ENCODE results near the gene SPAG17. TPM values are rescaled to one million over a fixed set of nuclear protein-coding genes. Genes with fewer than 3 reads are reported as not detected.

The SPAG17 gene
- total RNA-seq, 1 donor from 2014 or later: 0.30 TPM

DNA sequence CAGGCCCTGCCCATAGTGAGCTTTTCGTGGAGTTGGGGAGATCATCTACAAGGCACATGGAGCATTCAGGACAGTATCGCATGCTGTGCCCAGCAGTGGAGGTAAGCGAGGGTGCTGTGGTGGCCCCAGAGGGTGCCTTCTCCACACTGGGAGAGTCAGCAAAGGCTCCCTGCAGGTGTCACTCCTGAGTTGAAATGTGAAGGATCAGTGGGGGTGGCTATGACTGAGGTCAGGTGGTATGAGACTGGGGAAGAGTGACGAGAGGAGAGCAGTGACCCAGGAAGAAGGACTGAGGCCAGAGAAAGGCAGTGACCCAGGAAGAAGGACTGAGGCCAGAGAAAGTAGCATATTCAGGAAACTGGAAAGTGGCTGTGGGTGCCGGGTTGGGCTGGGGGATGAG, 53.0 kb downstream of the SPAG17 start:
- H3K9me3 Mint-ChIP-seq (ENCODE audit: low read depth): no peaks in the 10 kb centered on the region
- H3K36me3 Mint-ChIP-seq (ENCODE audit: low read depth): no peaks in the 10 kb centered on the region
- no peak overlapping the region for H3K4me3 Mint-ChIP-seq (ENCODE audit: unreplicated experiment)
- no peaks in the 10 kb centered on the region for H3K27me3 Mint-ChIP-seq (ENCODE audit: low read depth)
- peaks cover 16% of the 10 kb centered on the region for H3K4me1 Mint-ChIP-seq (ENCODE audit: low read depth)
- H3K27ac Mint-ChIP-seq (ENCODE audit: unreplicated experiment): no peak overlapping the region
- no peak for DNase-seq (ENCODE audit: low spot score)
- TF ChIP-seq, protein P1, sequence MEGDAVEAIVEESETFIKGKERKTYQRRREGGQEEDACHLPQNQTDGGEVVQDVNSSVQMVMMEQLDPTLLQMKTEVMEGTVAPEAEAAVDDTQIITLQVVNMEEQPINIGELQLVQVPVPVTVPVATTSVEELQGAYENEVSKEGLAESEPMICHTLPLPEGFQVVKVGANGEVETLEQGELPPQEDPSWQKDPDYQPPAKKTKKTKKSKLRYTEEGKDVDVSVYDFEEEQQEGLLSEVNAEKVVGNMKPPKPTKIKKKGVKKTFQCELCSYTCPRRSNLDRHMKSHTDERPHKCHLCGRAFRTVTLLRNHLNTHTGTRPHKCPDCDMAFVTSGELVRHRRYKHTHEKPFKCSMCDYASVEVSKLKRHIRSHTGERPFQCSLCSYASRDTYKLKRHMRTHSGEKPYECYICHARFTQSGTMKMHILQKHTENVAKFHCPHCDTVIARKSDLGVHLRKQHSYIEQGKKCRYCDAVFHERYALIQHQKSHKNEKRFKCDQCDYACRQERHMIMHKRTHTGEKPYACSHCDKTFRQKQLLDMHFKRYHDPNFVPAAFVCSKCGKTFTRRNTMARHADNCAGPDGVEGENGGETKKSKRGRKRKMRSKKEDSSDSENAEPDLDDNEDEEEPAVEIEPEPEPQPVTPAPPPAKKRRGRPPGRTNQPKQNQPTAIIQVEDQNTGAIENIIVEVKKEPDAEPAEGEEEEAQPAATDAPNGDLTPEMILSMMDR (IDR thresholded peaks at IDR 0.05): no peak

DNA sequence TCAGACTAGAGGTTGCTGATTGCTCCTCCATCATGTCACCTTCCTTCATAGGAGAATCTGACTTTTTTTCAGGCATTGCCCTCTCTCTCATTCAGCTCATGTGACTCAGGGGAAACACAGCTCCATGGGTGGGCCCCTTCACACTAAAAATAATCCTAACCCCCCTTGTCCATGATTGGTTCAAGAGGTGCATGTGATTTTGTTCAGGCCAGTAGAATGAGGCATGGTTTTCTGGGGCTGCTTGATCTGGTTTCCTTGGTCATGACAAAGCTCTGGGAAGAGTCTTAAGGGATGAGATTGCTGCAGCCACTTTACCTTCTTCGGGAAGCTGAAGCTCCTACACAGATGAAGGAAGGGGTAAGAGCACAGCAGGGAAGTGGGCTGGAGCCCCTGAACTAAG, 56.3 kb downstream of the SPAG17 start:
- H3K9me3 Mint-ChIP-seq (ENCODE audit: low read depth): no peaks in the 10 kb centered on the region
- DNase-seq (ENCODE audit: low spot score): no peak
- no peaks in the 10 kb centered on the region for H3K36me3 Mint-ChIP-seq (ENCODE audit: low read depth)
- no peaks in the 10 kb centered on the region for H3K27me3 Mint-ChIP-seq (ENCODE audit: low read depth)
- no peak overlapping the region for H3K4me3 Mint-ChIP-seq (ENCODE audit: unreplicated experiment)
- TF ChIP-seq, protein P1 (IDR thresholded peaks at IDR 0.05): no peak
- H3K4me1 Mint-ChIP-seq (ENCODE audit: low read depth): no peaks in the 10 kb centered on the region
- no peak overlapping the region for H3K27ac Mint-ChIP-seq (ENCODE audit: unreplicated experiment)

DNA sequence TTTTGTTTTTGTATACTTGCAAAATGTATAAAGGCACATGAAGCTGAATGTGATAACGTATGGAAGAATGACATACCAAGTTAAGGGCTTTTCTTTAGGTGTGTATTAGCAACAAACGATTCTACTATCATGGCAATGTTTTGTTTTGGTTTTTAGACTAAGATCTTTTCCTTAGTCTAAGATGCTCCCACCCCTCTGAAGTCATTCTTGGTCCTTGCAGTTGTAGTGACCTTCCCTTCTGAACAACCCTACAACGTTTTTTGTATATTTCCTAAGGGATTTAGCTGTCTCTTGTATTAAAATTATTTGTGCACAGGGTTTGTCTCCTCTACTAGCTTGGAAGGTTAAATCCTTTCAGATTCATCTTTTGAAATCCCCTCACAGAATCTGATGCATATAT, 61.0 kb downstream of the SPAG17 start:
- TF ChIP-seq, protein P1 (IDR thresholded peaks at IDR 0.05): no peak

DNA sequence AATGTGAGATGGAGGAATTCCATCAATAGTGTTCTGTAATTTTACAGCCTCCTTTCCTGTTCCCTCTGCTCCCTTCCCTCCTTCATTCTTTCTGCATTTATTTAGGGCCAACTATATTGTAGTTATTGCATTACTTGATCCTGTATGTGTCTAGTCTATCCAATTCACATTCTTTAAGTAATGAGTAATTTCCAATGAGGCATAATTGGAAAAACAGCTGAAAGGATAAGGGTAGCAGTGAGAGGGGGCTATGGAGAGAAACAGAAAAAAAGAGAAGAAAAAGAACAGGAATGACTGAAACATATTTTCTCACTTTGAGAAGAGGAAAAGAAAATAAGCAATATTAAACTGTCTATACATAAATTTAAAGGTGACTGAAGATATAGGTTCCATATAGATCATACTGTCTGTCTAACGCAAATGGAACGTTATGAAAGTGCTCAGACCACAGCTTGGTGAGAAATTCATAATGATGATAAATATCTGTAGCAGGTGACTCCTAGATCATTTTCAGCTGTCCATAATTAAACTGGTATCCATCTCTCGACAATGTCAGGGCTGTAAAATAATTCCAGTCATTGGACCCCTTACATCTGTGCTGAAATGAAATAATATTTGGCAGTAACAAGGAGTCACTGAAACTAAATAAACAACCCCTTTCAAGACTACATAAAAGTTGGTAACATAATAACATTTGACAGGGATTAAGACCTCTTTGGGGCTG, 61.8 kb downstream of the SPAG17 start:
- Mint-ChIP-seq H3K27me3 (ENCODE audit: low read depth) (no peaks in the 10 kb centered on the region), H3K36me3 (ENCODE audit: low read depth) (no peaks in the 10 kb centered on the region), H3K9me3 (ENCODE audit: low read depth) (no peaks in the 10 kb centered on the region), H3K4me1 (ENCODE audit: low read depth) (peaks cover 23% of the 10 kb centered on the region), H3K4me3 (ENCODE audit: unreplicated experiment) (no peak overlapping the region), H3K27ac (ENCODE audit: unreplicated experiment) (no peak overlapping the region)
- TF ChIP-seq, protein P1 (IDR thresholded peaks at IDR 0.05): no peak
- no peak for DNase-seq (ENCODE audit: low spot score)

More for the DNA sequence above, 61.0 kb downstream of the SPAG17 start:
- no peak overlapping the region for H3K4me3 Mint-ChIP-seq (ENCODE audit: unreplicated experiment)
- H3K27me3 Mint-ChIP-seq (ENCODE audit: low read depth): no peaks in the 10 kb centered on the region
- H3K4me1 Mint-ChIP-seq (ENCODE audit: low read depth): peaks cover 18% of the 10 kb centered on the region
- H3K27ac Mint-ChIP-seq (ENCODE audit: unreplicated experiment): no peak overlapping the region
- DNase-seq (ENCODE audit: low spot score): no peak
- H3K9me3 Mint-ChIP-seq (ENCODE audit: low read depth): no peaks in the 10 kb centered on the region
- no peaks in the 10 kb centered on the region for H3K36me3 Mint-ChIP-seq (ENCODE audit: low read depth)

DNA sequence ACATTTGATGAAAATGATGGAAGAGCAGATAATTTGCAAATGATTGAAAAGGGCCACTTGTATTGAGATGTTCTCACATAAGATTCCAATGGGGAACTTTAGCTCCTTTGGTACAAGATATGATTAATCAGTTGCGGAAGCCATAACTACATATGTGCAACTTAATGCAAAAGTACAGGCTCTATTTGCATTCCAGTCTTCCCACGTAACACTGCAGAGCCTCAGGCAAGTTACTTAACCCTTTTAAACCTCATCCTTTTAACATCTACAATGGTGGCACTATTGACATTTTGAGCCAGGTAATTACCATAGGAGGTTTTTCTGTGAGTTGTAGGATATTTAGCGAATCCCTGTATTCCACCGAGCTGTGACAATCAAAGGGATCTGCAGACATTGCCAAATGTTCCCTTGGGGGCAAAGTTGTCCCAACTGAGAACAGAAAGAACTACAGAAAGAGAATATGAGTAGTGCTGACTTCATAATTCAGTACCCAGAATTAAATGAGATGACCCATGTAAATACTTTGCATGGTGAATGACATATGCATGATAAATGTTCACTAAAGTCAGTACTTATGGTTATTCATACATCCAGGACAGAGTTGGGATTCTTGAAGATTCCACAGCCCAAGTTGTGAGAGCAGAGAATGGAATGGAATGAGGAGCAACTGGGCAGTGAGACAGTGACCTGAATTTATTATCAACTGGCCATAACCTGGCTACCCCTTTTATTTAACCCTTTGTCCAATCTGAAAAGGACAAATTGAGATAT, 62.6 kb downstream of the SPAG17 start:
- H3K27ac Mint-ChIP-seq (ENCODE audit: unreplicated experiment): no peak overlapping the region
- TF ChIP-seq, protein P1 (IDR thresholded peaks at IDR 0.05): no peak
- H3K9me3 Mint-ChIP-seq (ENCODE audit: low read depth): no peaks in the 10 kb centered on the region
- no peaks in the 10 kb centered on the region for H3K36me3 Mint-ChIP-seq (ENCODE audit: low read depth)
- peaks cover 26% of the 10 kb centered on the region for H3K4me1 Mint-ChIP-seq (ENCODE audit: low read depth)
- DNase-seq (ENCODE audit: low spot score): no peak
- no peaks in the 10 kb centered on the region for H3K27me3 Mint-ChIP-seq (ENCODE audit: low read depth)
- no peak overlapping the region for H3K4me3 Mint-ChIP-seq (ENCODE audit: unreplicated experiment)

All from chondrocyte (in vitro differentiated cells).